COLO829 (cell line): ENCODE data around the gene HEXD.
"Not testable (repeated sequence)": the region's sequence is repeated elsewhere in the genome, so short reads cannot be mapped to it uniquely, and the experiment has no call there.

Experiments used
- DNase-seq: peaks from one replicate; pipeline ENCODE4 v3.0.0; 2012; ENCODE audit warnings: low spot score

Gene HEXD

DNA sequence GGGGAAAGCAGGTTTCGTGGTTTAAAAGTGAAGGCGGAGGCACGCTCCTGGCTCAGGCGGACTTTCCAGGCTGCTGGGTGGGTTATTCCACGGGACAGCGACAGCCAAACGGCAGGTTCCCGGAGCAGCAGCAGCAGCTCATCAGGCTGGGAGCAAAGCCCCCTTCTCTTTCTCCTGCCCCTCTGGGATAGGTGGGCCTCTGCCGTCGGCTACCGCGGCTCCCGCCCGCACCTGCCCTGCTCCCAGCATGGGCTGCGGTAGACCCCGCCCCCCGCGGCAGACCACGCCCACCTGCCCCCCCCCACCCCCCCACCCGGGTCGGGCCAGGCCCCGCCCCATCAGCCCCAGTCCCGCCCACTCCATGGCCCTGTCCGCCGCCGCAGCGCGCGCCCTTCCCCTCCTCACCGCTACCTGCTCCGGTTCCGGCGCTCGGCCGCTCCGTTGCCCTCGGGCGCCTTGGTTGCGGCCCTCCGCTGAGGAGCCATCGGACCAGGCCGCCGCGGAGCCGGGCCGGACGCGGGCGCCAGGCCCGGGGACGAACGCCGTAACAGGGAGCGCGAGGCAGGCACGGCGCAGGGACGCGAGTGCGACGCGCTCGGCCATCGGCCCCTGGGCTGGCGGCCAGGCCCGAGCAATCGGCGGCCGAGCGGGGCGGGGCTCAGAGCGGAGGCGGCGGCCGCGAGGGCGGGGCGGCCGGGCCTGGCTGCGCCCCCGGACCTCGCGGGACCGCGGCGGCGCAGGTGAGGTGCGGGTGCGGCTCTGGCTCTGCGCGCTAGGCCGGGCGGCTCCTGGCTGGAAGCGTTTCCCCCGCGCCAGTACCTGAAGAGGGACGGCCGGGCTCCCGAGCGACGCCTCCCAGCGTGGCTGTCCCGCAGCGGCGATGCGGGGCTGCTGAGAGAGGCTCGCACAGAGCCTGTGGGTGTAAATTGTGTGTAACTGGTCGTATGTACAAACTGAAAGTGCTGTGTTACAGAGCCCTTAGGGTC lies at the start of gene HEXD, which contains the start of gene OGFOD3:
Gene HEXD, plus strand, starts transcription at position 347 of the 986 bp plus-strand sequence. CDS start 1,453 bp downstream, outside the sequence.
Gene OGFOD3, minus strand, starts transcription at position 586 of the 986 bp plus-strand sequence. Its CDS starts 101 bp downstream, at position 485.
- peak; percentile 84 for DNase-seq

DNA sequence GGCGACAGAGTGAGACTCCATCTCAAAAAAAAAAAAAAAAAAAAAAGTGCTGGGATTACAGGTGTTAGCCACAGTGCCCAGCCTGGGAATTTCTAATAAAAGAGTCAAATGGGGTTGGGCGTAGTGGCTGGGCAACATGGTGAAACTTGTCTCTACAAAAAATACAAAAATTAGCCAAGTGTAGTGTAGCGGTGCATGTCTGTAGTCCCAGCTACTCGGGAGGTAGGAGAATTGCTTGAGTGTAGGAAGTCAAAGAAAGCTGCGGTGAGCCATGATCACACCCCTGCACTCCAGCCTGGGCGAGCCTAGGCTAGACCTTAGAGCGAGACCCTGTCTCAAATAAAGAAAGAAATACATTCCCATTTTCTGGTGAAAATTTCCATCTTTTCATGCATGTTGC lies 48.9 kb upstream of the HEXD start:
- no peak for DNase-seq

DNA sequence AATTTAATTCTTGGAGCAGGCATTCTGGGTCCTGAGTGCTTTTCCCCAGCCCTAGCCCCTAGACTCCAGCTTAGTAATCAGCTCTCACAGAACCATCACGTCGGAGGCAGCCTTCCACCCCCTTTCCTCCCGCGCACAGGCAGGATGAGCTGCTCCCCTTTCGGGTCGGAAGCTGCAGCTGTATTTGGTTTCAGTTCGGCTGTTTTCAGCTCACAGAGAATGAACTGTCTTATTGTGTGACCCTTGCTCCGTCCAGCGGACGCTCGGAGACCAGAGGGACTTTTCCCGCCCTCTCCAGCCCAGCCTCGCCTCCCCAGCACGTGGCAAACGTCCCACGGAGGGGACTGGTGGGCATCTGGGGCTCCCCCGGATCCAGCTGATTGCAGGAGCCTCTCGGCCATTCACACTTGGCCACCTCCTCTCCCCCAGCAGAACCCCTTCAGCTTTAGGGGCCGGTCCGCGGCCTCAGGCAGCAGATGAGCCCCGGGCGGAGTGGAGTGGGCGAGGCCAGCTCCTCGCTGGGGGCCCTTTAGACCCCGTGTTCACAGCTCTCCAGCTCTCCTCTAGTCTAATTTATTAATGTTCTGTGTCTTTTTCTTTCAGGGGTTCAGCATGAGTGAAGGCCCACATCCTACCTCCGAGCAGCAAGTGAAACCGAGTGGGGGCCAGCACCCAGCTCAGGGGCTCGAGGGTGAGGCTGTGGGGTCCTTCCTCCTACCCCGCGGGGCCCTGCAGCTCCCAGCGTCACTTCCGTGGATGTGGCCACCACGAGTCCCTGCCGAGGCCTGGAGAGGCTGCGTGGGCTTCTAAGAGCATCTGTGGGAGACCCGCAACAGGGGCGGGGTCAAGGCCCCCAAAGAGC lies 47.4 kb upstream of the HEXD start:
- DNase-seq: no peak

DNA sequence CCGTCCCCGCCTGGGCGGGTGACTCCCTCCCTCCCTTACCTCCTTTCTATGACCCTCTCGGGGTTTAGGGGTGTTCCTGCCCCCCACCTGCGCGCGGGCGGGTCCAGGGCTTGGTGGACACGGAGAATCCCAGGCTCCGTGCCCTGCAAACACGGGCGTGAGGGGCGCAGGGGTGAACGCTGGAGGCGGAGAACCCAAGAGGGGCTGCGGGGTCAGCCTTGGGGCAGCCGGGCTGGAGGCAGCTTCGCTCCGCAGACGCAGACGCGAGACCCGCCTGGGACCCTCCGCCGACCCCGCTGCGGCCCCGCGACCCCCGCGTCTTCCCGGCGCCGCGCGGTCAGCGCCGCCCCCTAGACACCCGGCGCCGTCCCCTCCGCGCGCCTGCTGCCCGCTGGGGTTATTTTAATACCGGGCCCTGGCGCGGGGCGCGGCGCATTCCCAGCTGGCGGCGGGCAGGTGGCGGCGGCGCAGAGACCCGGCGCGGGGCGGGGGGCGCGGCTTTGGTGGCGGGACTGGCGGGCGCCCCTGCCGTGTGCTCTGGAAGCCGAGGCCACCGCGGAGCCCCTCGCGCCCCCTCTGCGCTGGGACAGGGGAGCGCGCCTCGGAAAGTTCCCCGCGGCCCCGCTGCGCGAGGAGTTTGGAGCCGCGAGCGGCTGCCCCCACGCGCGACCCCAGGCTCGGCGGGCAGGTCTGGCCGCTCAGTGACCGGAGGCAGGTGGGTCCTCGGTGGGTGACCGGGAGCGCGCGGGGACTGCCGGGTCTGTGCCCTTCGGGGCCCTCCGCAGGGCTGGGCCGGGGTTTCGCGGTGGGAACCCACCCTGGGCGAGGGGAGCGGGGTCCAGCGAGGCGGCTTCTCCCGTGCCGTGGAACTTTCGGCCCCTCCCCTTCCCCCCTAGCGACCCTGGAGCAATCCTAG lies 46.6 kb upstream of the HEXD start, which contains the start of gene UTS2R:
Gene UTS2R, plus strand, starts transcription at position 433 of the 916 bp plus-strand sequence. CDS start 2,560 bp downstream, outside the sequence.
- DNase-seq: no peak

DNA sequence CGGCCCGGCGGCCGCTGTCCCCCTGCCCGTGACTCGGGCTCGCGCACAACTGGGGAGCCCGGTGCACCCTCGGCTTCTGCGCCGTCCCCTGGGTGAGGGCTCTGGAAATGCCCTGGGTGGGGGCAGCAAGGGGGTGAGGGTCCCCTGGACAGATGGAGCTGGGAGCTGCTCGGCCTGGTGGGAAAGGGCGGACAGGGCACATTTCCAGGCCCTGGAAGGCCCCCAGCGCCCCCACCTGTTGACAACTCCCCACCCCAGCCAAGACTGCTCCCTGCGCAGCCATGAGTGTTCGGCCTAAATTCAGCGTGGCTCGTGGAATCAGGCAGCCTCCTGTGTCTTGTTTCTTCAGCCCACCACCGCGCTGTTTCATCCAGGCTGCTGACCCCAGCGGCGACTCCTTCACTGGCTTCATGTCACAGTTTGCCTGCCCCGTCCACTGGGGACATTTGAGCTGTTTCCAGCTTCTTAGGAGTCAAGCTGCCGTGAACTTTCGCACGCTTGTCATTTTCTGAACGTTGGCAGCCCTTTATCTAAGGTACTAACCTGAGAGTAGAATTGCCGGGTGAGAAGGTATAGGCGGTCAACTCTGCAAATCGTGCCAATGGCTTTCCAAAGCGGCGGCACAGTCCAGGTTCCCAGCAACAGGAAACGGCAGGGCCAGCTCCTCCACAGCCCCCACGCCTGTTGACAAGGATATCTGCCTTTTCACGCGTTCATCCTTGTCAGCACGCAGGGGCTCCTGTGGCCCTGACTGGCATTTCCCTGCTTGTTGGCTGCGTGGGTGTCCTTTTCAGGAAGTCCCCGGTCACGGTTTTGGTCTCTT lies 45.7 kb upstream of the HEXD start:
- no peak for DNase-seq

DNA sequence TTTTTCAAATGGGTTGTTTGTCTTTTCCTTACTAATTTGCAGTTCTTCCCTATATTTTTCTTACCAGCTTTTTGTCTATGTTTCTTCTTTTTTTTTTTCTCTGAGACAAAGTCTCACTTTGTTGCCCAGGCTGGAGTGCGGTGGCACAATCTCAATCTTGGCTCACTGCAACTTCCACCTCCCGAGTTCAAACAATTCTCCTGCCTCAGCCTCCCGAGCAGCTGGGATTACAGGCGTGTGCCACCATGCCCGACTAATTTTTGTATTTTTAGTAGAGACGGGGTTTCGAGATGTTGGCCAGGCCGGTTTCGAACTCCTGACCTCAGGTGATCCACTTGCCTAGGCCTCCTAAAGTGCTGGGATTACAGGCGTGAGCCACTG lies 45.1 kb upstream of the HEXD start:
- not testable (repeated sequence) for DNase-seq

DNA sequence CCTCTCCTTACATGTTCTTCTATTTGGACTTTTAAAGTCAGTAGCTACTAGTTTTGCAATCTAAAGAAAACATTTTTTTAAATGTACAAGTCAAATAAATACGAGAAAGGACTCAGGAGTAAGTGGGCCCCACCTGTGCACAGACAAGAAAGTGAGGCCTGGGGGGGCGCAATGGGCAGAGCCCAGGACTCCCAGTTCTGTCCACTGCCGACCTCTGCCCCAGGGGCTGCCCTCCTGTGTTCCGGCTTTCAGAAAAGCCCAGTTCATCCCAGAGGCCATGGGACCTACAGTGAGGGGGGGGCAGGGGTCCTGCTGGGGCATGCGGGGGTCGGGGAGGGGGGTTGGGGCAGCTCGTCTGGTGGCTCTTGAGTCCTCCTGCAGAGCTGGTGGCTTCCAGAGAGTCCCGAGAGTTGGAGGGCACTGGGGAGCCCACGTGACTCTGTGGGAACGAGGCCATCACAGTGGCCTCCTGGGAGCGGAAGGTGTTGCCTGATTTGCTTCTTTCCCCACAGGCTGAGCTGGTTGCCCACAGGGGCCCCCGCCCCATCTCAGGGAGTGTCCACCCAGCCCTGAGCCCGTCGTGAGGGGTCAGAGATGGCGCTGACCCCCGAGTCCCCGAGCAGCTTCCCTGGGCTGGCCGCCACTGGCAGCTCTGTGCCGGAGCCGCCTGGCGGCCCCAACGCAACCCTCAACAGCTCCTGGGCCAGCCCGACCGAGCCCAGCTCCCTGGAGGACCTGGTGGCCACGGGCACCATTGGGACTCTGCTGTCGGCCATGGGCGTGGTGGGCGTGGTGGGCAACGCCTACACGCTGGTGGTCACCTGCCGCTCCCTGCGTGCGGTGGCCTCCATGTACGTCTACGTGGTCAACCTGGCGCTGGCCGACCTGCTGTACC lies 44.2 kb upstream of the HEXD start:
- DNase-seq: no peak

DNA sequence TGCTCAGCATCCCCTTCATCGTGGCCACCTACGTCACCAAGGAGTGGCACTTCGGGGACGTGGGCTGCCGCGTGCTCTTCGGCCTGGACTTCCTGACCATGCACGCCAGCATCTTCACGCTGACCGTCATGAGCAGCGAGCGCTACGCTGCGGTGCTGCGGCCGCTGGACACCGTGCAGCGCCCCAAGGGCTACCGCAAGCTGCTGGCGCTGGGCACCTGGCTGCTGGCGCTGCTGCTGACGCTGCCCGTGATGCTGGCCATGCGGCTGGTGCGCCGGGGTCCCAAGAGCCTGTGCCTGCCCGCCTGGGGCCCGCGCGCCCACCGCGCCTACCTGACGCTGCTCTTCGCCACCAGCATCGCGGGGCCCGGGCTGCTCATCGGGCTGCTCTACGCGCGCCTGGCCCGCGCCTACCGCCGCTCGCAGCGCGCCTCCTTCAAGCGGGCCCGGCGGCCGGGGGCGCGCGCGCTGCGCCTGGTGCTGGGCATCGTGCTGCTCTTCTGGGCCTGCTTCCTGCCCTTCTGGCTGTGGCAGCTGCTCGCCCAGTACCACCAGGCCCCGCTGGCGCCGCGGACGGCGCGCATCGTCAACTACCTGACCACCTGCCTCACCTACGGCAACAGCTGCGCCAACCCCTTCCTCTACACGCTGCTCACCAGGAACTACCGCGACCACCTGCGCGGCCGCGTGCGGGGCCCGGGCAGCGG lies 43.4 kb upstream of the HEXD start:
- DNase-seq: no peak

DNA sequence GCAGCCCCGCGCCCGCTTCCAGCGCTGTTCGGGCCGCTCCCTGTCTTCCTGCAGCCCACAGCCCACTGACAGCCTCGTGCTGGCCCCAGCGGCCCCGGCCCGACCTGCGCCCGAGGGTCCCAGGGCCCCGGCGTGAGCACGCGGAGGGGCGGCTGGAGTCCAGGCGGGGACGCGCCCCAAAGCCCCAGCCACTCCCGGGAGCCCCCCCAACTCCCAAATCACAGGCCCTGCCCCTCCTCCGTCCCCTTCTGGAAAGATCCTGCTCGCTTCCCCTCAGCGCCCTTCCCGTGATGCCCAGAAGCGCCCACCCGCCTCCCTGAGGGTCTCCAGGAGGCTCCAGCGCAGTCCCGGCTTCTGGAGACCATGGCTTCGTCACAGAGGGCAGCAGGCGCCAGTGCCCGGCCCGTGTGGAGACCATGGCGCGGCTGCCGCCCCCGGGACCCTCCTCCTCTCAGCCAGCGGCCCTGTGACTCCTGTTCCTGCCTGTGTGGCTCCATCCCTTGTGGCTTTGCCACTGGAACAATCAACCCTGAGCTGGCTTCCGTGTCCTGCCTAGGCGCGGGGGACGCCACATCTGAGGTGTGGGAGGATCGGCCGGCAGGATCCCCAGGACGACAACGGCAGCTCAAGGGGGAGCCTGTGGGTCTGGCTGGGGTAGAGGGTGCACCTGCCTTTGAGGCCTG lies 42.6 kb upstream of the HEXD start:
- DNase-seq: no peak

DNA sequence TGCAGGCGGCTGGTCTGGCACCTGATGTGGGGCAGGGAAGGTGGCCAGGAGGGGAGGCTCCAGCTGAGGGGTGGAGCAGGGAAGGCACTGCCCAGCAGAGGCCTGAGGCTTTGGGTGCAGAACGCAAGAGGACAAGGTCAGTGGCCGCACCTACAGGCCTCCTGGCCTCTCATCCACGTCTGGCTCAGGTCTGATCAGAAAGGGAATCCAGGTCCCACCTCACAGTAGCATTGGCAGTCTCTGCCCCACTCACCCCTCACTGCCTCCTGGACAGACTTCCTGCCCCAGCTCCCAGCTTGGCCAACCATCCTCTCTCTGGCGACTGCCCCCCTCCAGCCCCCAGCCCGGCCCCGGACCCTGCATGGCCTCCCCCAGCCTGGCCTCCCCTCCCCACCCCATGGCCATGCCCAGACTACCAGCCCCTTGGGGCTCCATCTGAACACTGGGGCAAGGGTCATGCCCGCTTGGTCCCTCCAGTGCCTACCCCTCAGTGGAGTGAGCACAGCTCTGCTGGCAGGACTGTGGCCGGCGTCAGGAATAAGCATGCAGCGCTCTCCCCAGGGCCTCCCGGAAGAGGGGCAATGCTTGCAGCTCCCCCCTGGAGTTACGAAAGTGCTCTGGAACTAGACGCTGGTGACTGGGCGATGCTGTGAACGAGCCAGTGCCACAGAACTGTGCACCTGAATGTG lies 42.0 kb upstream of the HEXD start:
- DNase-seq: no peak

DNA sequence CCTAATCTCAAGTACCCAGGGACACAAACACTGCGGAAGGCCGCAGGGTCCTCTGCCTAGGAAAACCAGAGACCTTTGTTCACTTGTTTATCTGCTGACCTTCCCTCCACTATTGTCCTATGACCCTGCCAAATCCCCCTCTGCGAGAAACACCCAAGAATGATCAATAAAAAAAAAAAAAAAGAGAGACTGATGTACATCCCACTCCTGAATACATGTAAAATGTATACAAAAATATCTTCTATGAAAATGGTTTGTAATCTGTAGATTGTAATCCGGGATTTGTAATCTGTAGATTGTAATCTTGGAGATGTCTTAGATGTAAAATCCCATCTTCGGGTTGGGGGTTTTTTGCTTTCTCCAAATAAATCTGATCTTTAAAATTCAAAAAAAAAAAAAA lies 40.9 kb upstream of the HEXD start:
- not testable (repeated sequence) for DNase-seq

DNA sequence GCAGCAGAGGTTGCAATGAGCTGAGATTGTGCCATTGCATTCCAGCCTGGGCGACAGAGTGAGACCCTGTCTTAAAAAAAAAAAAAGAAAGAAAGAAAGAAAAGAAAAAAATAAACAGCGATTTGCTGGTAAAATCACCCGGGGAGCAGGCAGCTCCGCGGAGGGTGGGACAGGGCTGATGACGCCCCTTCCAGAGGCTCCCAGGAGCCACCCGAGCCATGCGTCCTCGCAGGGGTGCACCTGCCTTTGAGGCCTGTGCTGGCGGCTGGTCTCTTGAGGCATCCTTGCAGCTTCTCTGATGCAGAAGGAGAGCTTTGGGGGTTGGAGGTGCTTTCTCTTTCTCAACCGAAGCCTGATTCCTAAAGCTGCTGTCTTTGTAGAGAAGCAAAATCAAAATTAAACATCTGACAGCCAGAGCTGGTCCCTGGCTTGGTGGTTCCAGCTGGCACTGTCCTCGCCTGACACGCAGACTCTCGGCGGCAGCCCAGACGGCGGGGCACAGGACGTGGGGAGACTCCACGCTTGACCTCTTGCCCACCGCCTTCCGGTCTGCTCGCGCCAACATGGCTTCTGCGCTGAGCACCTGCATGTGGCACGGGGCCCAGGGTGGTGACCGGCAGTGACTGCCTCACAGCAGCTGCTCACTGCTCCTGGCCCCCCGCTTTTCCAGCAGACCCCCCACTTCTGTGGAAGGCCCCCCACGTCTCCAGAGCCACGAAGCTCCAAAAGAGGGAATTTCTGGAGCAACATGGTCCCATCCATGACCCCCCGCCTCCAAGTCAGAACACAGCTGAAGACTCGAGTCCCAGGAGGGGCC lies 40.0 kb upstream of the HEXD start:
- DNase-seq: no peak

DNA sequence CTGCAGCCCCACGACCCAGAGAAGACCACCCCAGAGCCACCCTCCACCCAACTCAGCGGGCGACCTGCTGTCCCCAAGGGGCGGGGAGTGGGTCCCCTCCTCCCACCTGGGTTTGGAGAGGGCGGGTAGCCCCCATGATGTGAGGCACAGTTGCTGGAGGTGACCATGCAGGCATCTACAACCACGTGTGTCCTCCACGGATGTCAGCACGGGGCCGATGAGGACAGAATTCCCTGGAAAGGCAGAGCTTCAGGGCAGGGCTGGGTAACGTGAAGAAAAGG lies 39.5 kb upstream of the HEXD start:
- DNase-seq: no peak

DNA sequence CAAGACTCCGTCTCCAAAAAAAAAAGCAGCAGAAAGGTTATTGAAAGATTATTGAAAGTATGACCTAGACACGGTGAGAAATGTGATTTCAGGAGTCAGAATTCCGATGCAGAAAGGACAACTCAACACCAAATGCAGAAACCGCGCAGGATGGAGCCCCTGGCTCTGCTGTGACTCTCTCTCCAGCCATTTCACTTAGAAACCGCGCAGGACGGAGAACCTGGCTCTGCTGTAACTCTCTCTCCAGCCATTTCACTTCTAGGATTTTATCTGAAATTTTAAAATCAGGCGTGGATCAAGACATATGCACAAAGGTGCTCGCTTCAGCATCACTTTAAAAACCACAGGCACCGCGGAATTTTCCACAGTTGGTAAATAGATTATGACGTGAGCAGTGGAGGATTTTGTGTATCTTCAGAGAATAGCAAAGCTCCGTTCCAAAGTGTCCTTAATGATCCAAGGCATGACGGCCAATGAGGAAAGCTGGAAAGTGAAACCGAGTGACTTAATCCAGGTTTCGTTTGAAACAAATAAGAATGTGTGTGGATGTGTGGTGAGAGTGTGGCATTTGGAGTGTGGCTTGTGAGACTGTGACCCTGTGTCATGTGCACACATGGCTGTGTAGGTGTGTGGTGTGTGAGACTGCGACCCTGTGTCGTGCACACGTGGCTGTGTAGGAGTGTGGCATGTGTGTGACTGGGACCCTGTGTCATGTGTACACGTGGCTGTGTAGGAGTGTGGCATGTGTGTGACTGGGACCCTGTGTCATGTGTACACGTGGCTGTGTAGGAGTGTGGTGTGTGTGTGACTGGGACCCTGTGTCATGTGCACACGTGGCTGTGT lies 37.1 kb upstream of the HEXD start:
- DNase-seq: no peak

DNA sequence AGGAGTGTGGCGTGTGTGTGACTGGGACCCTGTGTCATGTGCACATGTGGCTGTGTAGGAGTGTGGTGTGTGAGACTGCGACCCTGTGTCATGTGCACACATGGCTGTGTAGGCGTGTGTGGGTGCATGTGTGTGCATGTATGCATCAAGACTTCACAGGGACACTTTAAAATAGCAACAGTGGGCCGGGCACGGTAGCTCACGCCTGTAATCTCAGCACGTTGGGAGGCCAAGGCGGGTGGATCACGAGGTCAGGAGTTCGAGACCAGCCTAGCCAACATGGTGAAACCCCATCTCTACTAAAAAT lies 36.5 kb upstream of the HEXD start:
- not testable (repeated sequence) for DNase-seq

DNA sequence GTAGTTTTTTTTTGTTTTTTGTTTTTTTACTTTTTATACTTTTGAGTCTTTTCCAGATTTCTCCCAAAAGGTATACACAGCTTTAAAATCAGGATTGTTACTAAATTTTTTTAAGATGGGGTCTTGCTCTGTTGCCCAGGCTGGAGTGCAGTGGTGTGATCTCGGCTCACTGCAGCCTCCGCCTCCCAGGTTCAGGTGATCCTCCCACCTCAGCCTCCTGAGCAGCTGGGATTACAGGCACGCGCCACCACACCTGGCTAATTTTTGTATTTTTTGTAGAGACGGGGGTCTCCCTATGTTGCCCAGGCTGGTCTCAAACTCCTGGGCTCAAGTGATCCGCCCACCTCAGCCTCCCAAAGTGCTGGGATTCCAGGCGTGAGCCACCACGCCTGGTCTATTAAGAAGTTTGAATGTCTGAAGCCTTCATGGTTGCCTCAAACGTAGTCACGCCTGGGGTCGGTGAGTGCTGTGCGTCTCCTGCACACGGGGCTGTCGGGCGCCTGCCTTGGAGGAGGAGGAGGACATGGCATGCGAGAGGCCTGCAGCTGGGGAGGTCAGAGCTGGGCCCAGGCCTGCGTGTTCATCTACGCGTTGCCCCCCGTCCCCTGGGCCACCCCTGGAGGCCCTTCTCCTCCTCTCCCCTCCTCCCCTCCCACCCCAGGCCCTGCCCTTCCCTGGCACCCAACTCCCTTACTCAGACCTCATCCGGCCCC lies 35.8 kb upstream of the HEXD start:
- not testable (repeated sequence) for DNase-seq
